Endothelial cell of umbilical vein (primary cell): ENCODE results near the gene GALNT14. TPM values are rescaled to one million over a fixed set of nuclear protein-coding genes. Genes with fewer than 3 reads are reported as not detected.

Experiments
- BruUV-seq: library from RNA; stranded (reverse); fragments of 400-500 nt; replicated peaks from 2 replicates; lab custom pipeline; 2021; lab: Mats Ljungman, UMichigan
- CTCF ChIA-PET: fragments of 300-600, 350-600 bp; sonication (Branson Sonifier 250); formaldehyde crosslinking; loops from one replicate; lab custom pipeline; 2021; ENCODE audit warnings: antibody characterized with exemption, inconsistent platforms; lab: Charles Lee
- POLR2A ChIA-PET: fragments of 300-600, 350-600 bp; sonication (Branson Sonifier 250); formaldehyde crosslinking; loops from one replicate; lab custom pipeline; 2021; ENCODE audit warnings: antibody characterized with exemption, inconsistent platforms; lab: Charles Lee
- DNase-seq: peaks from one replicate; pipeline ENCODE4 v3.0.0-alpha.2; 2011; ENCODE audit warnings: low read depth, low spot score
- FAIRE-seq: peaks from 2 replicates; lab custom pipeline; 2011; peaks lifted over from hg19 to GRCh38; lab: Jason Lieb, UNC
- H2AFZ ChIP-seq: 2 replicates; pipeline ENCODE4 v1.6.0; 2012; ENCODE audit warnings: low read depth, low read length, control low read depth, inconsistent platforms
- H3K27ac ChIP-seq: 2 replicates; pipeline ENCODE4 v1.5.1; 2011; ENCODE audit warnings: low read depth, mild to moderate bottlenecking, control low read depth, low read length, moderate library complexity; ENCODE audit not compliant: insufficient read depth
- H3K27me3 ChIP-seq, 2 experiments: 2 replicates each; pipeline versions ENCODE4 v1.6.0 to v1.6.1; 2011; ENCODE audit warnings: low read length in 2 of 2, mixed read lengths in 1 of 2; ENCODE audit not compliant: control insufficient read depth in 2 of 2, insufficient read depth in 2 of 2
- H3K36me3 ChIP-seq, 2 experiments: 2 replicates in 1 of 2; 3 replicates in 1 of 2; pipeline ENCODE4 v1.5.1; 2011; ENCODE audit warnings: low read length in 2 of 2, mild to moderate bottlenecking in 1 of 2, moderate library complexity in 1 of 2; ENCODE audit not compliant: control insufficient read depth in 2 of 2, insufficient read depth in 2 of 2; ENCODE audit errors: extremely low read depth in 1 of 2
- H3K4me1 ChIP-seq: 3 replicates; pipeline ENCODE4 v1.5.1; 2011; ENCODE audit warnings: mild to moderate bottlenecking, low read length; ENCODE audit not compliant: control insufficient read depth, insufficient read depth; ENCODE audit errors: extremely low read depth
- H3K4me2 ChIP-seq: 2 replicates; pipeline ENCODE4 v1.6.1; 2011; ENCODE audit warnings: low read length, control low read depth, mixed read lengths; ENCODE audit not compliant: insufficient read depth
- H3K4me3 ChIP-seq, 3 experiments: fragments of 200-600 bp in 1 of 3; sonication (generic), shearing (Covaris generic) in 1 of 3; replicated peaks in 1 of 3; 2 replicates each; pipeline ENCODE4 v1.5.1; 2011 to 2016; ENCODE audit warnings: control low read depth in 3 of 3, low read length in 3 of 3, mild to moderate bottlenecking in 2 of 3, inconsistent platforms in 1 of 3, low read depth in 1 of 3, moderate library complexity in 1 of 3; ENCODE audit not compliant: insufficient read depth in 1 of 3
- H3K79me2 ChIP-seq: 2 replicates; pipeline ENCODE4 v1.6.0; 2012; ENCODE audit warnings: low read length, inconsistent platforms; ENCODE audit not compliant: control insufficient read depth, insufficient read depth
- H3K9ac ChIP-seq: replicated peaks from 2 replicates; pipeline ENCODE3; 2011; ENCODE audit warnings: low read length, control low read depth; ENCODE audit not compliant: insufficient read depth; ENCODE audit errors: extremely low read depth
- H3K9me1 ChIP-seq: replicated peaks from 3 replicates; pipeline ENCODE4 v1.6.0; 2011; ENCODE audit warnings: mild to moderate bottlenecking, low read length; ENCODE audit not compliant: control insufficient read depth, insufficient read depth; ENCODE audit errors: extremely low read depth
- H3K9me3 ChIP-seq: replicated peaks from 2 replicates; pipeline ENCODE4 v1.5.1; 2012; ENCODE audit warnings: low read length, inconsistent platforms; ENCODE audit not compliant: control insufficient read depth, insufficient read depth
- H4K20me1 ChIP-seq: replicated peaks from 2 replicates; pipeline ENCODE3; 2011; ENCODE audit warnings: mild to moderate bottlenecking, low read length; ENCODE audit not compliant: control insufficient read depth, insufficient read depth; ENCODE audit errors: extremely low read depth
- CTCF ChIP-seq, 2 donors: IDR thresholded peaks; 1 replicate in 1 of 2; 2 replicates in 1 of 2; pipeline ENCODE4 v1.5.1; 2011; ENCODE audit warnings: low read length in 2 of 2, mild to moderate bottlenecking in 2 of 2, moderate library complexity in 2 of 2, control low read depth in 1 of 2, inconsistent platforms in 1 of 2, low read depth in 1 of 2; ENCODE audit not compliant: insufficient read depth in 1 of 2; ENCODE audit errors: extremely low read depth in 1 of 2
- EZH2 ChIP-seq: IDR thresholded peaks from 2 replicates; pipeline ENCODE4 v1.6.1; 2012; ENCODE audit warnings: borderline replicate concordance, low read depth, mild to moderate bottlenecking, moderate library complexity, low read length, inconsistent platforms; ENCODE audit not compliant: severe bottlenecking
- FOS ChIP-seq: IDR thresholded peaks from 2 replicates; pipeline ENCODE4 v1.6.1; 2011; ENCODE audit warnings: mild to moderate bottlenecking, low read length, moderate library complexity, borderline replicate concordance; ENCODE audit not compliant: insufficient read depth
- GATA2 ChIP-seq: IDR thresholded peaks from 2 replicates; pipeline ENCODE4 v1.7.0; 2011; ENCODE audit warnings: low read depth, mild to moderate bottlenecking, moderate library complexity, mixed read lengths, low read length; ENCODE audit not compliant: insufficient read length, insufficient read depth
- MAX ChIP-seq: IDR thresholded peaks from 2 replicates; pipeline ENCODE4 v1.6.1; 2011; ENCODE audit not compliant: insufficient read depth, insufficient read length
- MYC ChIP-seq: IDR thresholded peaks from one replicate; pipeline ENCODE4 v1.6.1; 2011; ENCODE audit warnings: mild to moderate bottlenecking, low read depth, low read length
- POLR2A ChIP-seq: IDR thresholded peaks from 2 replicates; pipeline ENCODE4 v1.6.1; 2012; ENCODE audit warnings: low read depth, mild to moderate bottlenecking, control low read depth, low read length
- POLR2AphosphoS5 ChIP-seq: IDR thresholded peaks from 2 replicates; pipeline ENCODE4 v1.6.1; 2012; ENCODE audit warnings: low read depth, mild to moderate bottlenecking, control low read depth, low read length, moderate library complexity; ENCODE audit not compliant: insufficient read depth
- dilution Hi-C: fragments of 300-500 bp; cut with MboI; formaldehyde crosslinking; loops from one replicate; pipeline ENCODE4 v1.15.0; 2019; ENCODE audit warnings: low sequenced_read_pairs; ENCODE audit not compliant: extremely low pct_ligation_motif_present
- intact Hi-C: fragments of 100-400 bp; cut with micrococcal nuclease; formaldehyde crosslinking; loops from one replicate; pipeline ENCODE4 v1.10.0; 2022
- polyA plus RNA-seq, 4 experiments: library from polyadenylated mRNA; depleted of rRNA in 3 of 4; stranded (reverse) in 3 of 4; unstranded in 1 of 4; fragments of >200 nt; gene quantifications; 2 replicates each; pipeline versions ENCODE4 v1.2.1 to v1.2.3, GENCODE V29; 2011 to 2012; ENCODE audit warnings: missing spikeins in 1 of 4
- total RNA-seq: library from RNA; stranded (reverse); gene quantifications from 2 replicates; pipeline ENCODE4 v1.2.3, GENCODE V29; 2021

The GALNT14 gene
- total and polyA plus RNA-seq, 2 donors (not counting 3 experiments of a cell fraction or from before 2014, with no cell fraction given), result 0.04 to 0.40 TPM

- H2AFZ ChIP-seq, result no peak overlapping the region
- no peak overlapping the region for H3K27ac ChIP-seq
- POLR2A ChIA-PET, result no interaction called here
- intact Hi-C loops (no loop called here), dilution Hi-C loops (no loop called here)
- no peaks in the 10 kb centered on the region for H3K79me2 ChIP-seq
- H3K4me2 ChIP-seq, result no peak overlapping the region
- no peak overlapping the region for H3K4me3 ChIP-seq
- no peaks in the 10 kb centered on the region for H4K20me1 ChIP-seq
- H3K9me1 ChIP-seq, result no peaks in the 10 kb centered on the region
- no peak for TF ChIP-seq CTCF (IDR thresholded peaks at IDR 0.05; ENCODE audit: extremely low read depth in 1 of 2, insufficient read depth in 1 of 2, low read depth in 1 of 2, low read length in 2 of 2)
- TF ChIP-seq EZH2, result no peak
- no peak for TF ChIP-seq POLR2AphosphoS5
- TF ChIP-seq POLR2A, result no peak
- no peak for TF ChIP-seq MAX
- no peak for TF ChIP-seq MYC
- TF ChIP-seq FOS, result no peak
- TF ChIP-seq GATA2, result no peak
- H3K9me3 ChIP-seq, result peaks cover 5% of the 10 kb centered on the region
- CTCF ChIA-PET, result no interaction called here
- no peaks in the 10 kb centered on the region for H3K27me3 ChIP-seq
- H3K36me3 ChIP-seq, result no peaks in the 10 kb centered on the region
- BruUV-seq, result no TSS peak
- FAIRE-seq, result no peak
- H3K4me1 ChIP-seq, result no peaks in the 10 kb centered on the region
- DNase-seq, result no peak
- H3K9ac ChIP-seq, result no peak overlapping the region
Observed at GRCh38 chr2:30886080-30886479, 252.2 kb downstream of the GALNT14 start.
